ENCODE data around the gene SGCD.

- TF ChIP-seq POLR2AphosphoS5 (IDR thresholded peaks at IDR 0.05), result no peak
- TF ChIP-seq CTCF (IDR thresholded peaks at IDR 0.05), result no peak
- TF ChIP-seq EP300 (IDR thresholded peaks at IDR 0.05), result no peak
These were observed 147.3 kb downstream of the SGCD start for GRCh38 chr5:156474251-156474650.

All from stomach (tissue), 4 donors.